Spinal cord (tissue), 10 donors: Measurements from ENCODE around the gene ASB11. TPM values are rescaled to one million over a fixed set of nuclear protein-coding genes. Genes with fewer than 3 reads are reported as not detected.

Experiments
- DNase-seq, 6 donors: peaks; one replicate each; pipeline versions ENCODE4 v3.0.0 to v3.0.0-alpha.2; 2013 to 2015; ENCODE audit warnings: low spot score in 6 of 6, low read depth in 4 of 6
- H3K27ac ChIP-seq: one replicate; pipeline ENCODE4 v1.5.1; 2013; ENCODE audit warnings: low read depth, low read length, control low read depth
- H3K27me3 ChIP-seq: one replicate; pipeline ENCODE4 v1.6.1; 2013; ENCODE audit warnings: low read length; ENCODE audit not compliant: control insufficient read depth, insufficient read depth
- H3K36me3 ChIP-seq: one replicate; pipeline ENCODE4 v1.6.1; 2013; ENCODE audit warnings: low read length; ENCODE audit not compliant: control insufficient read depth, insufficient read depth
- H3K4me1 ChIP-seq: one replicate; pipeline ENCODE4 v1.6.1; 2013; ENCODE audit warnings: low read length; ENCODE audit not compliant: control insufficient read depth, insufficient read depth
- H3K4me3 ChIP-seq: one replicate; pipeline ENCODE4 v1.5.1; 2013; ENCODE audit warnings: low read depth, low read length, control low read depth
- H3K9me3 ChIP-seq: one replicate; pipeline ENCODE4 v1.6.1; 2013; ENCODE audit warnings: low read length; ENCODE audit not compliant: control insufficient read depth, insufficient read depth
- WGBS: methylation state at CpG from one replicate; pipeline ENCODE4 v1.1.5; 2013; ENCODE audit warnings: missing lambda C conversion rate; ENCODE audit not compliant: insufficient coverage; 5-methylcytosine and 5-hydroxymethylcytosine counted together
- polyA plus RNA-seq, 2 donors: library from polyadenylated mRNA; unstranded; fragments of 120-200 nt; gene quantifications; one replicate each; pipeline ENCODE4 v1.2.1, GENCODE V29; 2013; ENCODE audit not compliant: insufficient read length in 2 of 2
- total RNA-seq, 2 donors: library from RNA; depleted of rRNA in 1 of 2; stranded (reverse); fragments of 120-200 nt in 1 of 2; fragments of >200 nt in 1 of 2; gene quantifications; one replicate each; pipeline versions ENCODE4 v1.2.3 to v1.2.4, GENCODE V29; 2013 to 2014
- donor health status: healthy.

Gene ASB11
- total and polyA plus RNA-seq, 4 donors: 0.06 to 0.10 TPM; not detected in 2

GRCh38 chrX:15242899-15243555, 72.4 kb downstream of the ASB11 start:
- Histone ChIP-seq H3K36me3 (no peaks in the 10 kb centered on the region), H3K4me3 (no peak overlapping the region), H3K27ac (no peak overlapping the region), H3K9me3 (no peaks in the 10 kb centered on the region), H3K4me1 (no peaks in the 10 kb centered on the region), H3K27me3 (peaks cover 17% of the 10 kb centered on the region)
- WGBS: no CpG with 5 or more reads among the region's 5 CpGs
- peak in 4 of 6 donors; percentile 36 to 85 (median 62) for DNase-seq

- Histone ChIP-seq H3K4me3 (no peak overlapping the region), H3K9me3 (no peaks in the 10 kb centered on the region), H3K27ac (no peak overlapping the region), H3K36me3 (no peaks in the 10 kb centered on the region), H3K27me3 (peaks cover 13% of the 10 kb centered on the region), H3K4me1 (no peaks in the 10 kb centered on the region)
- no peak for DNase-seq
- no CpG with 5 or more reads among the region's 3 CpGs for WGBS
Measured at GRCh38 chrX:15241301-15241700, 74.1 kb downstream of the ASB11 start.

GRCh38 chrX:15240414-15240813, 75.0 kb downstream of the ASB11 start:
- DNase-seq: no peak
- H3K27me3 ChIP-seq: peaks cover 15% of the 10 kb centered on the region
- 82% methylated on average over 5 of the region's 5 CpGs for WGBS
- H3K4me3 ChIP-seq: no peak overlapping the region
- H3K36me3 ChIP-seq: no peaks in the 10 kb centered on the region
- H3K4me1 ChIP-seq: no peaks in the 10 kb centered on the region
- no peaks in the 10 kb centered on the region for H3K9me3 ChIP-seq
- no peak overlapping the region for H3K27ac ChIP-seq

GRCh38 chrX:15236146-15236545, 79.3 kb downstream of the ASB11 start:
- WGBS: 100% methylated on average over 1 of the region's 3 CpGs
- Histone ChIP-seq H3K4me3 (no peak overlapping the region), H3K36me3 (no peaks in the 10 kb centered on the region), H3K27ac (no peak overlapping the region), H3K27me3 (peaks cover 7% of the 10 kb centered on the region), H3K4me1 (no peaks in the 10 kb centered on the region), H3K9me3 (no peaks in the 10 kb centered on the region)
- DNase-seq: no peak

GRCh38 chrX:15235001-15235400, 80.4 kb downstream of the ASB11 start:
- Histone ChIP-seq H3K27ac (no peak overlapping the region), H3K9me3 (no peaks in the 10 kb centered on the region), H3K4me1 (no peaks in the 10 kb centered on the region), H3K4me3 (no peak overlapping the region), H3K36me3 (no peaks in the 10 kb centered on the region), H3K27me3 (peaks cover 5% of the 10 kb centered on the region)
- no CpG with 5 or more reads among the region's 1 CpG for WGBS
- DNase-seq: no peak

GRCh38 chrX:15233416-15234015, 81.9 kb downstream of the ASB11 start:
- no peaks in the 10 kb centered on the region for H3K36me3 ChIP-seq
- peaks cover 7% of the 10 kb centered on the region for H3K27me3 ChIP-seq
- peak in 1 of 6 donors; percentile 7 for DNase-seq
- no peaks in the 10 kb centered on the region for H3K9me3 ChIP-seq
- no CpG with 5 or more reads among the region's 3 CpGs for WGBS
- no peak overlapping the region for H3K4me3 ChIP-seq
- H3K27ac ChIP-seq: no peak overlapping the region
- no peaks in the 10 kb centered on the region for H3K4me1 ChIP-seq

Other genes starting within 250 kb of the ASB11 start
- gene ASB9, start 45.6 kb downstream of the ASB11 start, total RNA-seq: 1 to 10 TPM; 1.9 to 7.9 TPM
- gene ASB9, start 45.6 kb downstream of the ASB11 start, polyA plus RNA-seq: 1 to 10 TPM; 1.4 to 2.9 TPM
- 10 to 100 TPM; 12.4 to 18.9 TPM for gene PIGA, start 19.9 kb upstream of the ASB11 start, total RNA-seq
- gene PIGA, start 19.9 kb upstream of the ASB11 start, polyA plus RNA-seq: 10 to 100 TPM; 10.8 to 11.2 TPM
- gene VEGFD, start 68.8 kb upstream of the ASB11 start, total RNA-seq: 1 to 10 TPM in 1 of 2 donors, under 1 TPM in 1; 0.40 to 3.2 TPM
- gene VEGFD, start 68.8 kb upstream of the ASB11 start, polyA plus RNA-seq: under 1 TPM; 0.33 to 0.43 TPM
- gene PIR, start 177.7 kb upstream of the ASB11 start, total RNA-seq: 1 to 10 TPM; 6.7 to 9.9 TPM
- gene PIR, start 177.7 kb upstream of the ASB11 start, polyA plus RNA-seq: 1 to 10 TPM; 5.3 to 8.5 TPM
- 1 to 10 TPM; 1.4 to 2.9 TPM for gene BMX, start 185.2 kb upstream of the ASB11 start, total RNA-seq
- under 1 TPM; 0.32 to 0.35 TPM for gene BMX, start 185.2 kb upstream of the ASB11 start, polyA plus RNA-seq